HG03571 (cell line): ENCODE measurements around the gene GATB.

Experiments used
- ATAC-seq: cut with Tn5 transposase; IDR thresholded peaks from one replicate; pipeline ENCODE4 v1.9.1; 2021; ENCODE audit not compliant: unreplicated experiment

The GATB gene

GRCh38 chr4:151656058-151656457, 104.7 kb downstream of the GATB start:
- ATAC-seq, result no peak

GRCh38 chr4:151653548-151653918, 107.3 kb downstream of the GATB start:
- ATAC-seq, result no peak

- ATAC-seq, result no peak
Measured at GRCh38 chr4:151652841-151653547, 107.8 kb downstream of the GATB start.

- ATAC-seq, result no peak
Measured at GRCh38 chr4:151651496-151651895, 109.3 kb downstream of the GATB start.

GRCh38 chr4:151649479-151649878, 111.3 kb downstream of the GATB start:
- no peak for ATAC-seq

- no peak for ATAC-seq
Measured at GRCh38 chr4:151646322-151646721, 114.5 kb downstream of the GATB start.

- ATAC-seq, result no peak
Measured at GRCh38 chr4:151644622-151645021, 116.2 kb downstream of the GATB start.

- ATAC-seq, result no peak
Measured at GRCh38 chr4:151643564-151643963, 117.2 kb downstream of the GATB start.

- no peak for ATAC-seq
Measured at GRCh38 chr4:151641983-151642382, 118.8 kb downstream of the GATB start.

- ATAC-seq, result no peak
Measured at GRCh38 chr4:151641167-151641566, 119.6 kb downstream of the GATB start.

GRCh38 chr4:151640381-151640780, 120.4 kb downstream of the GATB start:
- ATAC-seq, result no peak

GRCh38 chr4:151638295-151638858, 122.4 kb downstream of the GATB start:
- no peak for ATAC-seq

GRCh38 chr4:151631349-151631748, 129.5 kb downstream of the GATB start:
- ATAC-seq, result no peak

GRCh38 chr4:151629097-151629783, 131.6 kb downstream of the GATB start:
- ATAC-seq, result no peak

GRCh38 chr4:151628001-151628608, 132.7 kb downstream of the GATB start:
- ATAC-seq, result no peak

GRCh38 chr4:151627491-151627890, 133.3 kb downstream of the GATB start:
- ATAC-seq, result no peak

- ATAC-seq, result no peak
Measured at GRCh38 chr4:151626751-151627150, 134.1 kb downstream of the GATB start.

GRCh38 chr4:151626228-151626627, 134.6 kb downstream of the GATB start:
- ATAC-seq, result no peak

GRCh38 chr4:151624626-151625565, 135.9 kb downstream of the GATB start:
- no peak for ATAC-seq
